GM18517 (cell line): Measurements from ENCODE around the gene MANBA.

ENCODE experiments used
- ATAC-seq: cut with Tn5 transposase; IDR thresholded peaks from one replicate; pipeline ENCODE4 v1.9.1; 2021; ENCODE audit warnings: mild to moderate bottlenecking, moderate library complexity; ENCODE audit not compliant: unreplicated experiment

Gene MANBA

GRCh38 chr4:102598762-102599374 is 161.9 kb downstream of the MANBA start:
- no peak for ATAC-seq

GRCh38 chr4:102598086-102598761 is 162.5 kb downstream of the MANBA start:
- ATAC-seq: no peak

- ATAC-seq: no peak
Measured at GRCh38 chr4:102596532-102596931, 164.2 kb downstream of the MANBA start.

GRCh38 chr4:102594000-102594399 is 166.8 kb downstream of the MANBA start:
- no peak for ATAC-seq

- ATAC-seq: no peak
Measured at GRCh38 chr4:102593147-102593546, 167.6 kb downstream of the MANBA start.

- no peak for ATAC-seq
Measured at GRCh38 chr4:102592256-102592655, 168.5 kb downstream of the MANBA start.

GRCh38 chr4:102589743-102590142 is 171.0 kb downstream of the MANBA start:
- ATAC-seq: peak; percentile 60

- no peak for ATAC-seq
Measured at GRCh38 chr4:102586644-102587021, 174.1 kb downstream of the MANBA start.

GRCh38 chr4:102586002-102586643 is 174.6 kb downstream of the MANBA start:
- no peak for ATAC-seq

GRCh38 chr4:102585329-102585728 is 175.4 kb downstream of the MANBA start:
- no peak for ATAC-seq

GRCh38 chr4:102584091-102584490 is 176.7 kb downstream of the MANBA start:
- no peak for ATAC-seq
